RWPE2 (cell line): ENCODE data around the gene C1RL.
A peak's percentile ranks its signal among the peaks of the same experiment; 100 is the strongest.

Source experiments
- ATAC-seq: fragments of 200-7000 bp; cut with Tn5 transposase; 3 replicates; pipeline ENCODE4 v1.9.1; 2021; ENCODE audit warnings: low read depth
- DNase-seq: peaks from one replicate; pipeline ENCODE4 v3.0.0-alpha.2; 2020; ENCODE audit warnings: low spot score
- H3K27ac ChIP-seq: fragments of 450-650 bp; 2 replicates; pipeline ENCODE4 v1.5.1; 2017; ENCODE audit warnings: mild to moderate bottlenecking; ENCODE audit not compliant: poor library complexity, severe bottlenecking
- H3K27me3 ChIP-seq: fragments of 250-450 bp; sonication (Bioruptor Pico); 2 replicates; pipeline ENCODE4 v1.5.1; 2021; ENCODE audit warnings: mild to moderate bottlenecking, moderate library complexity; ENCODE audit not compliant: insufficient read depth, poor library complexity, severe bottlenecking
- H3K36me3 ChIP-seq: fragments of 250-450 bp; sonication (Bioruptor Pico); 2 replicates; pipeline ENCODE4 v1.5.1; 2020; ENCODE audit warnings: low read depth, mild to moderate bottlenecking, moderate library complexity
- H3K4me1 ChIP-seq: fragments of 250-450 bp; sonication (Bioruptor Pico); 2 replicates; pipeline ENCODE4 v1.5.1; 2021; ENCODE audit warnings: mild to moderate bottlenecking, moderate library complexity; ENCODE audit not compliant: insufficient read depth, poor library complexity, severe bottlenecking
- H3K4me3 ChIP-seq: fragments of 250-450 bp; sonication (Bioruptor Pico); 2 replicates; pipeline ENCODE4 v1.5.1; 2021; ENCODE audit warnings: mild to moderate bottlenecking, moderate library complexity; ENCODE audit not compliant: severe bottlenecking
- H3K9me3 ChIP-seq: fragments of 250-450 bp; sonication (Bioruptor Pico); 2 replicates; pipeline ENCODE4 v1.5.1; 2021; ENCODE audit warnings: mild to moderate bottlenecking, moderate library complexity; ENCODE audit not compliant: severe bottlenecking
- TF ChIP-seq, protein P1 (sequence below): fragments of 450-650 bp; IDR thresholded peaks from one replicate; pipeline ENCODE4 v1.5.1; 2017; ENCODE audit warnings: mild to moderate bottlenecking, moderate library complexity; ENCODE audit not compliant: poor library complexity, severe bottlenecking

Gene C1RL

GRCh38 chr12:7143564-7143963, 34.5 kb upstream of the C1RL start:
- H3K9me3 ChIP-seq, result no peaks in the 10 kb centered on the region
- H3K4me3 ChIP-seq, result no peak overlapping the region
- H3K27me3 ChIP-seq, result no peaks in the 10 kb centered on the region
- TF ChIP-seq, protein P1, sequence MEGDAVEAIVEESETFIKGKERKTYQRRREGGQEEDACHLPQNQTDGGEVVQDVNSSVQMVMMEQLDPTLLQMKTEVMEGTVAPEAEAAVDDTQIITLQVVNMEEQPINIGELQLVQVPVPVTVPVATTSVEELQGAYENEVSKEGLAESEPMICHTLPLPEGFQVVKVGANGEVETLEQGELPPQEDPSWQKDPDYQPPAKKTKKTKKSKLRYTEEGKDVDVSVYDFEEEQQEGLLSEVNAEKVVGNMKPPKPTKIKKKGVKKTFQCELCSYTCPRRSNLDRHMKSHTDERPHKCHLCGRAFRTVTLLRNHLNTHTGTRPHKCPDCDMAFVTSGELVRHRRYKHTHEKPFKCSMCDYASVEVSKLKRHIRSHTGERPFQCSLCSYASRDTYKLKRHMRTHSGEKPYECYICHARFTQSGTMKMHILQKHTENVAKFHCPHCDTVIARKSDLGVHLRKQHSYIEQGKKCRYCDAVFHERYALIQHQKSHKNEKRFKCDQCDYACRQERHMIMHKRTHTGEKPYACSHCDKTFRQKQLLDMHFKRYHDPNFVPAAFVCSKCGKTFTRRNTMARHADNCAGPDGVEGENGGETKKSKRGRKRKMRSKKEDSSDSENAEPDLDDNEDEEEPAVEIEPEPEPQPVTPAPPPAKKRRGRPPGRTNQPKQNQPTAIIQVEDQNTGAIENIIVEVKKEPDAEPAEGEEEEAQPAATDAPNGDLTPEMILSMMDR, result no peak
- H3K27ac ChIP-seq, result no peak overlapping the region
- H3K4me1 ChIP-seq, result no peaks in the 10 kb centered on the region
- H3K36me3 ChIP-seq, result no peaks in the 10 kb centered on the region
- DNase-seq, result no peak
- ATAC-seq, result no peak

GRCh38 chr12:7142809-7143465, 33.9 kb upstream of the C1RL start:
- no peaks in the 10 kb centered on the region for H3K9me3 ChIP-seq
- no peak overlapping the region for H3K27ac ChIP-seq
- no peaks in the 10 kb centered on the region for H3K36me3 ChIP-seq
- H3K4me3 ChIP-seq, result no peak overlapping the region
- no peaks in the 10 kb centered on the region for H3K4me1 ChIP-seq
- DNase-seq (no peak), ATAC-seq (no peak)
- H3K27me3 ChIP-seq, result no peaks in the 10 kb centered on the region
- TF ChIP-seq, protein P1, result no peak

- no peak overlapping the region for H3K4me3 ChIP-seq
- H3K36me3 ChIP-seq, result no peaks in the 10 kb centered on the region
- DNase-seq, result no peak
- H3K9me3 ChIP-seq, result no peaks in the 10 kb centered on the region
- no peaks in the 10 kb centered on the region for H3K27me3 ChIP-seq
- H3K27ac ChIP-seq, result no peak overlapping the region
- peak; percentile 40; the same call in 1 of the 3 replicates for ATAC-seq
- TF ChIP-seq, protein P1, result peak; percentile 34
- no peaks in the 10 kb centered on the region for H3K4me1 ChIP-seq
Measured at GRCh38 chr12:7142056-7142644, 33.1 kb upstream of the C1RL start.

- DNase-seq, result no peak
- H3K27me3 ChIP-seq, result no peaks in the 10 kb centered on the region
- TF ChIP-seq, protein P1, result no peak
- ATAC-seq, result no peak
- no peaks in the 10 kb centered on the region for H3K4me1 ChIP-seq
- H3K4me3 ChIP-seq, result no peak overlapping the region
- H3K9me3 ChIP-seq, result no peaks in the 10 kb centered on the region
- no peak overlapping the region for H3K27ac ChIP-seq
- no peaks in the 10 kb centered on the region for H3K36me3 ChIP-seq
Measured at GRCh38 chr12:7141351-7142005, 32.5 kb upstream of the C1RL start.
